Renal cortical epithelial cell (primary cell): ENCODE measurements around the gene AASDHPPT. TPM values are rescaled to one million over a fixed set of nuclear protein-coding genes. Genes with fewer than 3 reads are reported as not detected.

Experiments
- DNase-seq: peaks from one replicate; pipeline ENCODE4 v3.0.0-alpha.2; 2011; ENCODE audit warnings: low read depth
- total RNA-seq: library from RNA; depleted of rRNA; stranded (reverse); fragments of >200 nt; gene quantifications from 2 replicates; pipeline ENCODE4 v1.2.3, GENCODE V29; 2014

AASDHPPT gene
- total RNA-seq, 1 donor from 2014 or later, result 81.7 TPM

- no peak for DNase-seq
Measured at GRCh38 chr11:106086135-106086534, 8.7 kb downstream of the AASDHPPT start.

- no peak for DNase-seq
Measured at GRCh38 chr11:106086850-106087249, 9.4 kb downstream of the AASDHPPT start.

GRCh38 chr11:106087815-106088435, 10.5 kb downstream of the AASDHPPT start:
- DNase-seq, result peak; percentile 60

GRCh38 chr11:106088896-106089295, 11.4 kb downstream of the AASDHPPT start:
- DNase-seq, result peak; percentile 28

- DNase-seq, result peak; percentile 51
Measured at GRCh38 chr11:106091480-106092123, 14.1 kb downstream of the AASDHPPT start.

- DNase-seq, result no peak
Measured at GRCh38 chr11:106092446-106092845, 15.0 kb downstream of the AASDHPPT start.

- DNase-seq, result no peak
Measured at GRCh38 chr11:106098893-106099553, 21.6 kb downstream of the AASDHPPT start.

- DNase-seq, result no peak
Measured at GRCh38 chr11:106101370-106101769, 23.9 kb downstream of the AASDHPPT start.

- DNase-seq, result no peak
Measured at GRCh38 chr11:106101819-106102218, 24.4 kb downstream of the AASDHPPT start.

GRCh38 chr11:106105986-106106385, 28.5 kb downstream of the AASDHPPT start:
- no peak for DNase-seq

- DNase-seq, result peak; percentile 19
Measured at GRCh38 chr11:106121570-106122320, 44.3 kb downstream of the AASDHPPT start.

GRCh38 chr11:106127604-106128003, 50.1 kb downstream of the AASDHPPT start:
- DNase-seq, result no peak

GRCh38 chr11:106128740-106129139, 51.3 kb downstream of the AASDHPPT start:
- no peak for DNase-seq

- no peak for DNase-seq
Measured at GRCh38 chr11:106131998-106132397, 54.5 kb downstream of the AASDHPPT start.

- DNase-seq, result no peak
Measured at GRCh38 chr11:106132582-106133354, 55.3 kb downstream of the AASDHPPT start.

GRCh38 chr11:106133529-106133928, 56.1 kb downstream of the AASDHPPT start:
- DNase-seq, result no peak

GRCh38 chr11:106137061-106137460, 59.6 kb downstream of the AASDHPPT start:
- peak; percentile 48 for DNase-seq

- no peak for DNase-seq
Measured at GRCh38 chr11:106137758-106138157, 60.3 kb downstream of the AASDHPPT start.
